ENCODE measurements around the gene NCOR2.

The NCOR2 gene

GRCh38 chr12:124542021-124542949 is 25.1 kb downstream of the NCOR2 start:
- DNase-seq: no peak

GRCh38 chr12:124541322-124541721 is 26.1 kb downstream of the NCOR2 start:
- no peak for DNase-seq

GRCh38 chr12:124539084-124540041 is 28.0 kb downstream of the NCOR2 start:
- DNase-seq: no peak

GRCh38 chr12:124538194-124539082 is 29.0 kb downstream of the NCOR2 start:
- DNase-seq: no peak

- DNase-seq: no peak
Observed at GRCh38 chr12:124537525-124538193, 29.8 kb downstream of the NCOR2 start.

GRCh38 chr12:124536641-124537040 is 30.8 kb downstream of the NCOR2 start:
- DNase-seq: no peak

GRCh38 chr12:124534776-124535740 is 32.4 kb downstream of the NCOR2 start:
- DNase-seq: no peak

- no peak for DNase-seq
Observed at GRCh38 chr12:124533456-124533855, 34.0 kb downstream of the NCOR2 start.

GRCh38 chr12:124532967-124533366 is 34.4 kb downstream of the NCOR2 start:
- no peak for DNase-seq

DNA sequence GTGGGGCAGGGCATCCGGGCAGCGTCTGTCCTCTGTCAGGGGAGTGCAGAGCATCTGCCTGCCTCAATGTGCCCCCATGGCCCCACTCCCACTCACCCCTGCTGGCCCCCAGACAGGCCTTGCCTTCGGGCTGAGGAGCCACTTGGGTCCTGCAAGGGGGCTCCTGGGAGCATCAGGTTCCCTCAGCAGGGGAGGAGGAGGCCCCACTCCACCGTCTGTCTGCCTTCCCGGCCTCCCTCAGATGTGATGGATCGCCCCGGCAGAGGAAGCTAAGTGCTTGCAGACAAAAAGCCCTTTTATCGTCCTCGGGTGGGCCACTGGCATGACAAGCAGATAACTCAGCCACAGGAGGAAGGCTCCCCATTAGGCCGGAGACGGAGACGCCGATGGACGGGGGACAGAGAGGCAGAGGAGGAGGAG is 35.1 kb downstream of the NCOR2 start:
- no peak for DNase-seq

- DNase-seq: no peak
Observed at GRCh38 chr12:124531906-124532305, 35.5 kb downstream of the NCOR2 start.

DNA sequence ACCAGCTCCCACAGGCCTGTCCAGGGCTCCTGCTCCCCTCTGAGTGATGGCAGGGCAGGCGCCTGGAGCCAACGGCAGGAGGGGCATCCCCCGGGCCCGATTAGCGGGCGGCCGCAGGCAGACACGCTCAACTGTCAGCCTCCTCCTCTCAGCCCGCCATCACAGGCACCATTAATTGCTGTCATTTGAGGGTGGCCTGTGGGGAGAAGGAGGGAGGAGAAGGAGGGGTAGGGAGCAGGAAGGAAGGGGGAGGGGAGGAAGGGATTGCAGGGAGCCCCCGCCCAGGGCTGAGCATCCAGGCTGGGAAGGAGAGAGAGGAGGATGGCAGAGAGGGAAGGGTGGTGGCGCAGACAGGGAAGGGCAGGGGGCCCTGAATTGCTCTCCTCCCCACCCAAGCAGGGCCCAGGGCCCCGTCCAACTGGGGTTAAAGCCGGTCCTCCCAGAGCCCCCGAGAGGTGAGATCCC is 36.1 kb downstream of the NCOR2 start:
- no peak for DNase-seq

GRCh38 chr12:124530637-124531263 is 36.7 kb downstream of the NCOR2 start:
- no peak for DNase-seq

DNA sequence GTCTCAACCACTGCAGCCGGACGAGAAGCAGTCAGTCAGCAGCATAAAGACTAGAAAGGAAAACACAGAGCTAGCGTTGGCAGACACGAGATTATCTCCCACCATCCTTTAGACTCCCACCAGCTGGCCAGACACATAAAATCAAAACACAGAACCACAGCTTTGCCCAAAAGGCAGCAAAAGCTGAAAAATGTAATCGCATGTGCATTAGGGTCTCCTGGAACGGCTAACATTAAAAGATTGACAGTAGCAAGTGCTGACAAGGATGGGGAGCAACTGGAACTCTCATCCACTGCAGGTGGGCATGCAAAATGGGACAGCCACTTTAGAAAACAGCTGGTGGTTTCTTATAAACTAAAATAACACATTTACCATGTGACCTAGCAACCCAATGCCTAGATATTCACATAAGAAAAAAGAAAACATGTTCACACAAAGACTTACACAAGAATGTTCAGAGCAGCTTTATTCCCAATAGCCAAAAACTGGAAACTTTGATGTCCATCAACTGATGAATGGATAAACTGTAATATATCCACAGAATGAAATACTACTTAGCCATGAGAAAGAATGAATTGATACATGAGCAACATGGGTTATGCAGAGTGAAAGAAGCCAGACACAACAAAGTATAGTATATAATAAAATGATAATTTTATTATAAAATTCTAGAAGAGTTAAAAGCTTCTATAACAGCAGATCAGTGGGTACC is 37.7 kb downstream of the NCOR2 start:
- no peak for DNase-seq

- no peak for DNase-seq
Observed at GRCh38 chr12:124527861-124528561, 39.4 kb downstream of the NCOR2 start.

DNA sequence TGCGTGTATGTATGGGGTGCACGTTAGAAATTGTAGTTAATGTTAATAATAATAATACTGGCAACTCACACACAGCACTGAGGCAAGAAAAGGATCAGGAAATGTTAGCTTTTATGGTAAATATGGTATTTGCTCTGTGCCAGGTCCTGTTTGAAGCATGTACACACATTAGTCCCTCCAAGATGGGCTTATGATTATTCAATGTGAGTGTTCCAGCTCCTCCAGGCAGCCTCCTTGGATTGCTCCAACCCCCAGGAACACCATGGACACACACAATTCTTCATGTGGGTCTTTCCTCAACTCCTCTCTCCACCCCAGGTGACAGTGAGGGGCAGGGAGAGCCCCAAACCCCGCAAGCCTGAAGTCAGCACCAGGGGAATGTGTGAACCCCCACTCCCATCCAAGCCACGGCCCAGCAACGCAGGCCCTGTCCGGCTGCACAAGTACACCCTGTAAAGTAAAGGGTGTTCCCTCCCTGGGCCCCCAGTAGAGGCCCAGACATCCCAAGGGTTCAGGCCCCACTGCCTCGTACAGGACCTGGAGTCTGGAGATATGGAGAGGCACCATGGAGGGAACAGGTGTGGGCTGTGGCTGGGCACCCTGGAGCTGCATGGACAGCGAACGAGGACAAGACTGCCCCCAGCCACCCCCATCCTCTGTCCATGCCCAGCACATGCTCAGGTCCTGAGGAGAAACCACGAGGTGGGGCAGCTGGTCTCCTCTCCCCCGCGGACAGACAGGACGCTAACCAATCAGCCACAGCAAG is 41.3 kb downstream of the NCOR2 start:
- no peak for DNase-seq

DNA sequence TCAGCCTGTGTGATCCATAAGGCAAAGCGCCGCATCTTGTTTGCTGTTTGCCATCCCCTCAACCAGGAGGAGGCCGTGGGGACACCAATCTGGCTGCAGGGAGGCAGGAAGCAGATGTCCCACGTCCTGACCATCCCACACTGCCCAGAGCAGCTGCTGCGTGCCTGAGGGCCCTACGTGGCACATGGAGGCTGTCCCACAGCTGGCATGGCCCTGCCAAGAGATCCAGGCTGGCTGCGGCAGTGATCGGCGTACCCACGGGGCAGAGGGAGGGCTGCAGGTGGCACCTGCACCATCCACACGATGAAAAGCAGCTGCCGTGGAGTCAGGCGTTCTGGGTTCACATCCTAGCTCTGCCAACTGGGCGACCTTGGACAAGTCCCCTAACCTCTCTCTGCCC is 42.0 kb downstream of the NCOR2 start:
- DNase-seq: no peak

Data from activated naive CD4-positive, alpha-beta T cell treated with Interleukin-2 at 50 U/mL for 16 hours (primary cell).